ENCODE data around the gene ANKS3.

ANKS3 gene

DNA sequence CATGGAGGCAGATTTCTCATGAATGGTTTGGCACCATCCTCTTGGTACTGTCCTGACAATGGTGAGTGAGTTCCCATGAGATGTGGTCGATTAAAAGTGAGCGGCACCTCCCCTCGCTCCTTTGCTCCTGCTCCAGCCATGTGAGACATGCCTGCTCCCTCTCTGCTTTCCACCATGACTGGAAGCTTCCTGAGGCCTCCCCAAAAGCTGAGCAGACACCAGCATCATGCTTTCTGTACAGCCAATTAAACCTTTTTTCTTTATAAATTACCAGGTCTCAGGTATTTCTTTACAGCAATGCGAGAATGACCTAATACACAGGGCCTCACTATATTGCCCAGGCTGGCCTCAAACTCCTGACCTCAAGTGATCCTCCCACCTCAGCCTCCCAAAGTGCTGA, 20.8 kb upstream of the ANKS3 start:
- TF ChIP-seq, protein P1, sequence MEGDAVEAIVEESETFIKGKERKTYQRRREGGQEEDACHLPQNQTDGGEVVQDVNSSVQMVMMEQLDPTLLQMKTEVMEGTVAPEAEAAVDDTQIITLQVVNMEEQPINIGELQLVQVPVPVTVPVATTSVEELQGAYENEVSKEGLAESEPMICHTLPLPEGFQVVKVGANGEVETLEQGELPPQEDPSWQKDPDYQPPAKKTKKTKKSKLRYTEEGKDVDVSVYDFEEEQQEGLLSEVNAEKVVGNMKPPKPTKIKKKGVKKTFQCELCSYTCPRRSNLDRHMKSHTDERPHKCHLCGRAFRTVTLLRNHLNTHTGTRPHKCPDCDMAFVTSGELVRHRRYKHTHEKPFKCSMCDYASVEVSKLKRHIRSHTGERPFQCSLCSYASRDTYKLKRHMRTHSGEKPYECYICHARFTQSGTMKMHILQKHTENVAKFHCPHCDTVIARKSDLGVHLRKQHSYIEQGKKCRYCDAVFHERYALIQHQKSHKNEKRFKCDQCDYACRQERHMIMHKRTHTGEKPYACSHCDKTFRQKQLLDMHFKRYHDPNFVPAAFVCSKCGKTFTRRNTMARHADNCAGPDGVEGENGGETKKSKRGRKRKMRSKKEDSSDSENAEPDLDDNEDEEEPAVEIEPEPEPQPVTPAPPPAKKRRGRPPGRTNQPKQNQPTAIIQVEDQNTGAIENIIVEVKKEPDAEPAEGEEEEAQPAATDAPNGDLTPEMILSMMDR (conservative IDR thresholded peaks at IDR 0.05; ENCODE audit: low read depth, low read length), result no peak
- no peak for DNase-seq (ENCODE audit: low read depth)
- no peak overlapping the region for H3K4me3 ChIP-seq (ENCODE audit: low read depth, low read length)

DNA sequence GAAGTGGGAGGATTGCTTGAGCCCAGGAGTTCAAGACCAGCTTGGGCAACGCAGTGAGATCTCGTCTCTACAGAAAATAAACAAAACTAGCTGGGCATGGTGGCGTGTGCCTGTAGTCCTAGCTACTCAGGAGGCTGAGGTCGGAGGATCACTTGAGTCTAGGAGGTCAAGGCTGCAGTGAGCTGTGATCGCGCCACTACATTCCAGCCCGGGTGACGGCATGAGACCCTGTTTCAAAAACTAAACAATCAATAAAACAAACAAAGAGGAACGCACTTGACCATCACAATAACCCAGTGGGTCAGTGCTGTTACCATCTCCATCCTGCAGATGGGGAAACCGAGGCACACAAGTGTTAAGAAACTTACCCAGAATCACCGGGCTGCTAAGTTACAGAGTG, 19.2 kb upstream of the ANKS3 start:
- TF ChIP-seq, protein P1 (conservative IDR thresholded peaks at IDR 0.05; ENCODE audit: low read depth, low read length), result no peak

DNA sequence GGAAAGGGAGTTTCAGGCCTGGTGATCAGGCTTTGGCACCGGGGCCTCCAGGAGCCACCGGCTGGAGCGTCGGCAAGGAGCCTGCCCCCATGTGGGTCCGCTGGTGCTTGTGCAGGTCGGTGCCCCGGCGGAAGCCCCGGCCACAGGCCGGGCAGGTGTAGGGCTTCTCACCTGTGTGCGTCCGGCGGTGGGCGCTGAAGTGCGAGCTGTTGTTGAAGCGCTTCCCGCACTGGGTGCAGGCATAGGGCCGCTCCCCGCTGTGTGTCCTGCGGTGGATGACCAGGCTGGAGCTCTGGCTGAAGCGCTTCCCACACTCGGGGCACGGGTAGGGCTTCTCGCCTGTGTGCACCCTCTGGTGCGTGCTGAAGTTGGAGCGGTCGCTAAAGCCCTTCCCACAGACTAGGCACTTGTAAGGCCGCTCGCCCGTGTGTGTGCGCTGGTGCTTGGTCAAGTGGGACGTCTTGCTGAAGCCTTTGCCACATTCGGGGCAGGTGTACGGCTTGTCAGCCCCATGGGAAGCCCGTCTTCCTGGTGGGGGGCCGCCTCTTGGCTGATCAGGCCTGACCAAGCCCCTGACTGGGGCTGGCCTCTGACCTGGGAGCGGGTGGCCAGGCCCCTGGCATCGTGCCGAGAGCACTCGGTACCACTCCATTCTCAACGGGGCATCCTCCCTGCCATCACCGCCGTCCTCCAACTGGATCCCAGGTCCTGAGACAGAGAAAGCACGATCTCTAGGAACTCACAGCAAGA, 18.5 kb upstream of the ANKS3 start:
- no peak for DNase-seq (ENCODE audit: low read depth)
- TF ChIP-seq, protein P1 (conservative IDR thresholded peaks at IDR 0.05; ENCODE audit: low read depth, low read length), result no peak
- no peak overlapping the region for H3K4me3 ChIP-seq (ENCODE audit: low read depth, low read length)

More for the DNA sequence above, 19.2 kb upstream of the ANKS3 start:
- DNase-seq (ENCODE audit: low read depth), result no peak
- H3K4me3 ChIP-seq (ENCODE audit: low read depth, low read length), result no peak overlapping the region

DNA sequence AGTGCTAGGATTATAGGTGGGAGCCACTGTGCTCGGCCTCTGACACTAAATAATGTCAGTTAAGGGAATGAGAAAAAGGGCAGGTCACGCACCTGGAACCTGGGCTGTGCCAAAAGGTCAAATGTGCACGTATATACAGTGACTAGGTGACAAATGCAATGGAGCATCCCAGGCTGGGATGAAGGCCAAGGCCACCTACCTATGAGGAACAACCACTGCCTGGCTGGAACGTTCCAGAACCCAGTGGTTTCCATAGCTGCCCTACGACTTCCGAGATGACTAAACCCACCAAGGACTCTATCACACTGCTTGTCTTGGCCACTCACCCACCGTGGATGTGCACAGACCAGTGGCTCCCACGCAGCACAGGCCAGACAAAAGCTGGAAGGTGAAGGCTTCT, 16.8 kb upstream of the ANKS3 start:
- H3K4me3 ChIP-seq (ENCODE audit: low read depth, low read length), result no peak overlapping the region
- DNase-seq (ENCODE audit: low read depth), result no peak

DNA sequence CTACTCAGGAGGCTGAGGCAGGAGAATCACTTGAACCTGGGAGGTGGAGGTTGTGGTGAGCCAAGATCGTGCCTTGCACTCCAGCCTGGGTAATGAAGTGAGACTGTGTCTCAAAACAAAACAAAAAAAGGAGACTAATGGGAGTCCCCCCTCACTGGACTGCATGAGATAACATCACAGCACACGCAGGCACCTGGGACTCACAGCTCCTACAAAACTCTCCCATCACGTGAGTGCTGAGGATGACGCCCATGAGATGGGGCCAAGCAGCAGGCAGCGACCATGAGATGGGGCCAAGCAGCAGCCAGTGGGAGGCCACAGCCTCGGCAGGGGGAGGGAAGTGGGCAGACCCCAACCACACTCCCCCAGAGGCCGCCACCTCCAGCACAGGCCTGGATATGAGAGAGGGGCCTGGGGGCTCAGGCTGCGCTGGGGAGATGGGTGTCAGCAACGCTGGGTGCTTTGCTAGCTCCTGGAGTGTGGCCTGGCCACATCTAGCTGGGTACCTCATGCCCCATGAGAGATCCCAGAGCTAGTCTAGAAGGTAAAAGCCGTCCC, 15.7 kb upstream of the ANKS3 start:
- no peak overlapping the region for H3K4me3 ChIP-seq (ENCODE audit: low read depth, low read length)
- no peak for DNase-seq (ENCODE audit: low read depth)
- TF ChIP-seq, protein P1 (conservative IDR thresholded peaks at IDR 0.05; ENCODE audit: low read depth, low read length), result no peak

More for the DNA sequence above, 16.8 kb upstream of the ANKS3 start:
- TF ChIP-seq, protein P1 (conservative IDR thresholded peaks at IDR 0.05; ENCODE audit: low read depth, low read length), result no peak

DNA sequence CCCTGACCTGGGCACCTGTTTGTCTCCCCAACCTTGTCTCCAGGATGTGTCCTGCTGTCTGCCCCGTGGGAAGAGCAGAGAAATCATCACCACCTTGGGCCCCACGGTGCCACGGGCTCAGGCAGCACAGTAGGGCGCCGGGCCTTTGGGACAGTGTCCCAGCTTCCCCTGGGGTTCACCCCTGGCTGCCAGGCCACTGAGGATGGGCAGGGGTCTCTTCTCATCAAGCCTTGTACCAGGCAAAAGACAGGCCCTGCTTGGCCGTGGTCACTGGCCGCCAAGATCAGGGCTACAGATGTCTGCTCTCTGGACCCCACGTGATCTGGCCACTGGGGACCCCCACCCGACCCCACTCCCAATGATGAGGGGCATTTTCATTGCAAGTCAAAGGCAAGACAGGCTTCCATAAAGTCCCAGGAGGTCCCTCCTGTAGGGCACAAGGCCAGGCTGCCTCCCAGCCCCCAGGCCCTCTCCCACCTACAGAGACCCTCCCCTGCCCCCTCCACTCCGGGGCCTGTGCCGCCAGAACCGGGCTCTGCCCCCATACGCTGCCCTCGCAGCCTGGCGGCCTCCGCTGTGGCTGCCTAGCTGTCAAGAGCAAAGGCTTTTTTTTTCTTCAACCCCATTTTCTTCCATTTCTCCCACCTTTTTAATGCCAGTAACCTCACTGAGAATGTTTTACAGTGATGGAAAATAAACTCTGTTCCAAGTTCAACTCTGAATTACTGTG, 14.8 kb upstream of the ANKS3 start:
- TF ChIP-seq, protein P1 (conservative IDR thresholded peaks at IDR 0.05; ENCODE audit: low read depth, low read length), result no peak
- DNase-seq (ENCODE audit: low read depth), result no peak
- H3K4me3 ChIP-seq (ENCODE audit: low read depth, low read length), result no peak overlapping the region
